ENCODE measurements around the gene PNPLA7.
"Not testable (repeated sequence)": the region's sequence is repeated elsewhere in the genome, so short reads cannot be mapped to it uniquely, and the experiment has no call there.

Gene PNPLA7

DNA sequence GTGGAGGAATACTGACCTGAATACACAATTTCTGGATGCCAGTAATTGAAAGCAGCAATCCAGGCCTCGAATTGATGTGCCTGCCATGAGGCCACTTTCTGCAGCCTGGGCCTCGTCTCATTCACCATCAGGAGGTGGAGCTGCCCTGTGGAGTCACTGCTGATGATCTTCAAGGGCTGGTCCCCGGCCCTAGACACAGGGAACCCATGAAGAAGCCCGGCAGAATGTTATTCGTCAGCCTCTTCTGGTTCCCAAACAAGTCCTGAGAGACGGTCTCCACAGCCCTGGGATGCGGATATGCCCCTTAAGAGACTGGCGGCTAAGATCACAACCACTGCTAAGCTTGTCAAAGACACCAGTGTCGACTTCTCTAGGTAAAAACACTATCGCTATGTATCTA is 24.0 kb upstream of the PNPLA7 start:
- no peak for DNase-seq

- no peak for DNase-seq
Measured at GRCh38 chr9:137570566-137570965, 20.4 kb upstream of the PNPLA7 start.

- DNase-seq = no peak
Measured at GRCh38 chr9:137569609-137570203, 19.5 kb upstream of the PNPLA7 start.

- DNase-seq = not testable (repeated sequence)
Measured at GRCh38 chr9:137568445-137568844, 18.2 kb upstream of the PNPLA7 start.

DNA sequence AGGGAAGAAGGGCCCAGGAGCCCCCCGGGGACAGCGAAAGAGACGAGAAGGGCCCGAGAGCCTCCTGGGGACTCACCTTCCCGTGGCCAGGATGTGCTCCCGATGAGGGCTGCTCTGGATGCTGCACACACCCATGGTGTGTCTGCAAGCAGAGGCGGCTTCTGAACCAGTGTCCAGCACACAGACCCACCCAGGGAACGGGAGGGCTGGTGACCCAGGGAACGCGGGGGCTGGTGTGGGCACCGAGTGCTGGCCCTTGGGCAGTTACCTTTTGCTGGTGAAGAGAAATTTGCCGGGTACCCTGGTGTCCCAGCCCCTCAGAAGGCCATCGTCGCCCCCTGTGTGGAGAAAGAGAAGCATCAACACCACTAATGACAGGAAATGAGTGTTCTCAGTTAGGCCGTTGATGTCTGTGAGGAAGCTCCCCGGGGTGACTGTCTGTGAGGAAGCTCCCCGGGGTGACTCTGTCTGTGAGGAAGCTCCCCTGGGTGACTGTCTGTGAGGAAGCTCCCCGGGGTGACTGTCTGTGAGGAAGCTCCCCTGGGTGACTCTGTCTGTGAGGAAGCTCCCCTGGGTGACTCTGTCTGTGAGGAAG is 14.7 kb upstream of the PNPLA7 start:
- no peak for DNase-seq

DNA sequence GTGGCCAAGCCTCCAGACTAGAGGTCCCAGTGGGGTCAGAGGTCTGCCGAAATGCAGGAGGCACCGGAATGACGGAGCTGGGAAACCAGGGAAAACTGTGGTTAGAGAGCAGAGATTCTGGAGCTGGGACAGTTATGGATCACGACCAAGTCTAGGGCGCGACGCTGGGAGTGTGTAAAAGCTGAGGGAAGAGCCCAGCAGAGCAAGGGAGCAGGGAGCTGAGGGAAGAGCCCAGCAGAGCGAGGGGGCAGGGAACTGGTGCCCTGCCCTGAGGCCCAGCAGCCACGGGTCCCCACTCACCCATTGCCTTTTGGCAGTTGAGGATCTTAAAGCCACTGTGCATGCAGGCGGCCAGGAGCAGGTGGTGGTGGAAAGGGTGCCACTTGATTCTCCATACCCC is 13.9 kb upstream of the PNPLA7 start:
- DNase-seq = no peak

- no peak for DNase-seq
Measured at GRCh38 chr9:137558127-137558526, 7.9 kb upstream of the PNPLA7 start.

DNA sequence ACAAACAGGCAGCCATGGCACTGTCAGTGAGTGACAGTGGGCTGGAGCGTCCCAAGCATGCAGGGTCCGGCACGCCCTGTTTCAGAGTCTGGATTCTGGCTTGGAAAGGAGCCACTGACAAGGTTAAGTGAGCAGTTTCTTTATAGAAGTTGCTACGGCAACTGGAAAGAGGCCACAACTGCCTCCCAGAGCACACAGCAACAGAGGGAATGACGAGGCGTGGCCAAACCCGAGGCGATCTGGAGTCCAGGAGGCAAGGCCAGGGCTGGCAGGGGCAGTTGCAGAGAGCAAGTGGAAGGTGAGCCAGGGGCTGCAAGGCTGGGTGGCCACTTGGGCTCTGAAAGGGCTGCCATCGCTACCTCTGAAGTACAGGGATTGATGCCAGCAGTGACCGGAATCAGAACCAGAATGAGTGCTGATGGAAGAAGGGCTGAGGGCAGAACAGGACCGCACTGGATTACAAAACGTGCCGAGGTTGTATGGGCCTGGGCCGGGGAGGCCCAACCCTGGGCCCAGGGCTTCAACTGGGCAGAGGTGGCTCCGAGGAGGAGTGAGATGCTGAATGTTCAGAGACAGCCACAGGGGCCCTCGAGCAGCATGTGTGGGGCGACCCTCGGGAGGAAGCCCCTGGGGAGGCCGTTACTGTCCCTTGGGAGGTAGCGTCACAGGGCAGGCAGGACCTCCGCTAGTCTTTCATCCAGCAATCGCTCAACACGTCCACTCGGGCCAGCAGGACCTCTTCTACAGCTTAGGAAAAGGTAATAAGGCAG is 6.1 kb upstream of the PNPLA7 start:
- DNase-seq = no peak

DNA sequence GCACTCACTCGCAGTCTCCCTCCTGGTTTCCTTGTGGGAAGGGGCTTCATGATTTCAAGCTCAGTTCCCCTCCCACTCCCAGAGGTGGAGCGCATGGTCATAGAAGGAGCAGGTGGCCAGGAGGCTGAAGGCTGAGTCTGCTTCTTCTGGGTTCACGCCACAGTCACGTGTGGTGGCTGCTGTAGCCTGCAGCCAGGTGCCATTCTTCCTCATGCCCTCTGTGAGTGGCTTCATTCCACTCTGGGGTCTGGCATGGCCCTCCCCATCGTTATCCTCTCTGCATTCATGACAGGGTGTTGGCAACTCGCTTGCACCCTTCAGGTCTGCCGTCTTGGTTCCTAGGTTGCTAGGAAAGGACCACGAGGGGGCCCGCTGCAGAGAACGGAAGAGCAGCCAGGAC is 5.0 kb upstream of the PNPLA7 start:
- DNase-seq = no peak

DNA sequence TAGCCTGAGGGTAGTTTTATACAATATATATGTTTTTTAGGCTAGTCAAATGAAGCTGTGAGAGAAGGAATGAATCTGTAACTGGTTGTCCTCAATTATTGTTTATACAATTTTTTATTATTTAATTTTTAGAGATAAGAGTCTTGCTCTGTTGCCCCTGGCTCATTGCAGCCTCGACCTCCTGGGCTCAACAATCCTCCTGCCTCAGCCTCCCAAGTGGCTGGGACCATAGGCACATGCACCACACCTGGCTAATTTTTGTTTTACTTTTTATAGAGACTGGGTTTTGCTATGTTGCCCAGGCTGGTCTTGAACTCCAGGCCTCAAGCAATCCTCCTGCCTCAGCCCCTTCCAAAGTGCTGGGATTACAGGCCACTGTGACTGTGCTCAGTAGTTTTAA is 4.1 kb upstream of the PNPLA7 start:
- no peak for DNase-seq

GRCh38 chr9:137553654-137554053 is 3.5 kb upstream of the PNPLA7 start:
- DNase-seq = not testable (repeated sequence)

- DNase-seq = peak in 1 of 2 experiments; percentile 57
Measured at GRCh38 chr9:137552022-137552768, 2.0 kb upstream of the PNPLA7 start.

DNA sequence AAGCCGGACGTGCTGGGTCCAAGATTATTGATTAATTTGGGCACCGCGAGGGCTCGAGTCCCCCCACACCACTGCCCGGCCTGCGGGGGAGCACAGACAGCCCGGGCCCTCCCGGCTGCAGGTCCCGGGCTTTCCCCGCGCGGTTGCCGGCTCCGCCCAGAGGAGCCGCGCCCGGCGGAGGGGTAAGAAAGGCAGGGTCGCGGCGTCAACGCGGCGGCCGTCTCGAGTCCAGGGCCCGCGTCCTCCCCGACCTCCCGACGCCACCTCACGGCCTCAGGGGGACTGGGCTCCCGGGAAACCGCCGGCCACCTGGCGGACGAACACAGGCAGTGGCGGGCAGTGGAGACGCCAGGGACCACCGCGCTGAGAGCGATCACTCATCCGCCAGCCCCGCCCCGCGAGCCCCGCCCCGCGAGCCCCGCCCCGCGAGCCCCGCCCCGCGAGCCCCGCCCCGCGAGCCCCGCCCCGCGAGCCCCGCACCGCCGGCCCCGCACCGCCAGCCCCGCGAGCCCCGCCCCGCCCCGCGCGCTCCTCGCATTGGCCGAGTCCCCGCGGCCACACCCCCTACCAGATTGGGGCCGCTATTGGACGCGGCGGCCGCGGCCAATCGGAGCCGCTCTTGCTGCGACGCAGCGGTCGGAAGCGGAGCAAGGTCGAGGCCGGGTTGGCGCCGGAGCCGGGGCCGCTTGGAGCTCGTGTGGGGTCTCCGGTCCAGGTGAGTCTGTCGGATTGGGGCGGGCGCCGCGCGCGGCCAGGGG is 1.2 kb upstream of the PNPLA7 start, which contains the start of gene MRPL41:
MRPL41 (plus strand) TSS at position 616 of the 758 bp plus-strand sequence. CDS start 203 bp downstream, outside the sequence.
- DNase-seq = peak; percentile 87 to 90

DNA sequence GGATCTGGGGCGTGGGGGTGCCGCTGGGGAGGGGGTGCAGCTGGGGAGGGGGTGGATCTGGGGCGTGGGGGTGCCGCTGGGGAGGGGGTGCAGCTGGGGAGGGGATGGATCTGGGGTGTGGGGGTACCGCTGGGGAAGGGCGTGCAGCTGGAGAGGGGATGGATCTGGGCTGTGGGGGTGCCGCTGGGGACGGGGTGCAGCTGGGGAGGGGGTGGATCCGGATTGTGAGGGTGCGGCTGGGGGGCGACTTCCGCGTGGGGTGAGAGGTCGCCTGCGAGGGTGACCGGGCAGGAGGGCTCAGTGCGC is 709 bp upstream of the PNPLA7 start:
- not testable (repeated sequence) for DNase-seq

DNA sequence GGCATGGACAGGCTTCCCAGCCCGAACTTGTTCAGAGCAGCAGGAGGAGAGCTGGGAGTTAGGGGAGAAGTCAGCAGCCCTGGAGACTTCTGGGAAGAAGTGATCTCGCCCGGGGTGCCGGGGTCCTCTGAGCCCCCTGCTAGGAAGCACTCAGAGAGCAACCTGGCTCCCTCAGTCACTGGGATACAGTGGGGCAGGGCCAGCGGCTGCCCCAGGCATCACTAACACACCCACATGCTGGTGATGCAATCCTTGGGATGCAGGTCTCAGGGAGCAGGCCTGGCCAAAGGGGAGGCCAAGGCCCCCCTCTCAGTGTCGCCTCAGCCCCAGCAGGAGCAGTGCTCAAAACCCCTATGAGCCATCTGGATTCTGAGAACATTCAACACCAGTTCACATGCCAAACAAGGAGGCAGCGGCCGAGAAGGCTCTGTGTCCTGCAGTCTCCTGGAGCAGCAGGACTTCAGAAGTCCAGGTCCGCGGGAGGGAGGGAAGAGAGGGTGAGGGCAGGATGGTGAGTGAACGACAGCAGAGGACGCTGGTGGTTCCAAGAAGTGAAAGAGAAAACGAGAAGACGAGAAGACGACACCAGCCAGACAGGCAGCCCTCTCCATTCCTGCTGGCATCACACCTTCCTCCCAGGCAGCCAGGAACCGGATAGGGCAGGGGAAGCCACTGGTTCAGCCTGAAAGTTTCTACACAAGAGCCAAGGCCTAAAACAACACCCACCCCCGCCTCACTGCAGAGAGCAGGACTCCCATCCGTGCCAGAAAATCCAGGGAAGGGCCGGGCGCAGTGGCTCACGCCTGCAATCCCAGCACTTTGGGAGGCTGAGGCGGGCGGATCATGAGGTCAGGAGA is 2.3 kb downstream of the PNPLA7 start:
- DNase-seq = no peak

DNA sequence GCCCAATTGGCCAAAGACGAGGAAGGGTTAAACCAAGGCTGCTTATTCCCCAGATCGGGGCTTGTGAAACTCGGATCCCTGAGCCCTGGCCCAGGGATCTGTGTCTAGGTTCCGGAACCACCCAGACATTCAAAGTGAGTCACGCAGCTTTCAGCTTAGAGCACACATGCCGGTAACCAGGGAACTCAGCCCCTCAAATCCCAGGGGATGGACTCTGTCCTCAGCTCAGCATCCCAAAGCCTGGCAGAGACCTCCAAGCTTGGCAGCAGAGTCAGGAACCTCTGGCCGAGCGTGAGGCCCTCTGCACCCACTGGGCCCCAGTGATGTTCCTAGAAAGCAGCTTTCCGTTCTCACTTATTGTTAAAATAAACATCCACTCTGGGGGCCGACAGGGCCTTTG is 5.1 kb downstream of the PNPLA7 start:
- no peak for DNase-seq

DNA sequence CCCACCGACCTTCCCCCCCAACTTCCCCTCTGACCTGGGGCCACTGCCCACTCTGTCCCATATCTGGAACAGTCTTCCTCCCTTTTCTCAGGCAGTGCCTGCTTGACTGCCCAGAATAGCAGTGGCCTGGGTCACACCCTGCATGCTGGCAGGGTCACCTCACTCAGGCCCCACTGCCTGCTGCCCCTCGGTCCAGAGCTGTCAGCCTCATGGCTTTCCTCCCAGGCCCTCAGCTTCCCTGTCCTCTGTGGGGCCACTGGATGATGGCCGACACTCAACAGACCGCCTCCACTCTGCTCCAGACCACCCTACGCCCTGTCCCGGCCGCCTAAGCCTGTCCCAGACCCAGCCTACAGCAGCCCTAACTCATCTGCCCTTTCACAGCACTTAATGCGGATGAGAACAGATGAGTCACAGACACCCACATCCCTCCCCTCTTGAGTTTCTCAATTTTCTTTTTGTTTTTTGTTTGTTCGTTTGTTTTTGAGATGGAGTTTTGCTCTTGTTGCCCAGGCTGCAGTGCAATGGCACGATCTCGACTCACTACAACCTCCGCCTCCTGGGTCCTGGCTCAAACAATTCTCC is 5.9 kb downstream of the PNPLA7 start:
- no peak for DNase-seq

- no peak for DNase-seq
Measured at GRCh38 chr9:137543237-137543963, 6.8 kb downstream of the PNPLA7 start.

DNA sequence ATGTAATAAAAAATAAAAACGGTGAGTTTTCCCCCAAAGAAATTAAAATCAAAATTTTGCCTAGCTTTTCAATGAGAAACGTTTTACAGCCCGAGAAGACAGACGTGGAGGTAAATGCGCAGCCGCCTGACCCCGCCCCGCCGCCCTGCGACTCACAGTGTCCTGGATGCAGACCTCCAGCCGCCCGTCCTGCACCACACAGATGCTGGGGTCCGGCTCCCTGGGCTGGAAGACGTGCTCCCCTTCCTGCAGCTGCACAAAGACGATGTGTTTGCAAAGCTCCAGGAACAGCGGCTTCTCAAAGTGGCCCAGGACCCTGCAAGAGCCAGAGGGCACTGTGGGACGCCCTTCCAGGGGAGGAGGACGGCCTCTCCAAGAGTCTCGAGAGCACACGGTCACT is 7.7 kb downstream of the PNPLA7 start:
- no peak for DNase-seq

- no peak for DNase-seq
Measured at GRCh38 chr9:137540536-137540935, 9.7 kb downstream of the PNPLA7 start.

DNA sequence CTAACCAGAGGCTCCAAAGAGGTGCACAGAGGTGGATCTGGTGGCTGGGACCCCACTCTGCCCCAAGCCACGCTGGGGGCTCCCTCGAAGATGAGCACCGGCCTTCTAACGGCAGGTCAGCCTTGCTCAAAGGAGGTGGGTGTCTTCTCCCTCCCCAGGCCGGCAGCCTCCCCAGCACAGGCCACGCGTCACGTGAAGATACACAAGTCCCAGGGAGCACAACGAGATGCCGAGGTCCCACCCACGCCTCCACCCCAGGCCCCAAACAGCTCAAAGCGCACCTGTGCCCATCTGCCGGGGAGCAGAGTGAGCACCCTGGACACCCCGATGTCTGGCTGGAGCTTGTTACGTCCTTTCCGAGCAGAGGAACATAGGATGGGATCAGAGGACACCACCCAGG is 12.1 kb downstream of the PNPLA7 start:
- DNase-seq = no peak

Measured in activated T-cell treated with anti-CD3 and anti-CD28 coated beads, Interleukin-2, amount 50 U/mL, for 48 hours (primary cell).